HepG2 (cell line): ENCODE measurements around the gene USF2. TPM values are rescaled to one million over a fixed set of nuclear protein-coding genes. Genes with fewer than 3 reads are reported as not detected.

Source experiments
- DRAP1 ChIP-seq: IDR thresholded peaks from 2 replicates; pipeline ENCODE4 v1.6.1; 2016; ENCODE audit warnings: missing genetic modification reagents, missing compliant biosample characterization
- HIVEP1 ChIP-seq: sonication (generic); formaldehyde crosslinking; IDR thresholded peaks from 2 replicates; pipeline ENCODE4 v1.4.0; 2020; ENCODE audit warnings: mild to moderate bottlenecking, missing genetic modification reagents
- JUNB ChIP-seq: sonication (generic); formaldehyde crosslinking; IDR thresholded peaks from 2 replicates; pipeline ENCODE4 v1.8.0; 2022; ENCODE audit warnings: missing genetic modification reagents, mild to moderate bottlenecking, borderline replicate concordance
- NFIB ChIP-seq: sonication (generic); formaldehyde crosslinking; IDR thresholded peaks from 2 replicates; pipeline ENCODE4 v1.9.0; 2021; ENCODE audit warnings: missing genetic modification reagents, mild to moderate bottlenecking, borderline replicate concordance
- RBM22 ChIP-seq: fragments of 200-400 bp; formaldehyde crosslinking; optimal IDR thresholded peaks from 2 replicates; pipeline ENCODE3; 2017; ENCODE audit warnings: mild to moderate bottlenecking, low read length, moderate library complexity
- RCOR2 ChIP-seq: IDR thresholded peaks from 2 replicates; pipeline ENCODE4 v1.6.1; 2016; ENCODE audit warnings: missing biosample characterization, missing genetic modification reagents
- TBL1XR1 ChIP-seq: fragments of 150-350 bp; IDR thresholded peaks from 2 replicates; pipeline ENCODE4 v1.6.1; 2014; ENCODE audit warnings: borderline replicate concordance, low read length; ENCODE audit not compliant: partially characterized antibody
- ZBTB26 ChIP-seq: IDR thresholded peaks from 2 replicates; pipeline ENCODE4 v1.6.1; 2016; ENCODE audit warnings: missing compliant biosample characterization, missing genetic modification reagents, borderline replicate concordance
- ZNF17 ChIP-seq: sonication (generic); formaldehyde crosslinking; IDR thresholded peaks from 2 replicates; pipeline ENCODE4 v1.5.0; 2020; ENCODE audit warnings: mild to moderate bottlenecking, missing genetic modification reagents
- ZNF317 ChIP-seq: sonication (generic); formaldehyde crosslinking; IDR thresholded peaks from 2 replicates; pipeline ENCODE4 v1.5.0; 2020; ENCODE audit warnings: mild to moderate bottlenecking, missing genetic modification reagents
- ZNF367 ChIP-seq: sonication (generic); formaldehyde crosslinking; IDR thresholded peaks from 2 replicates; pipeline ENCODE4 v1.4.0; 2020; ENCODE audit warnings: missing genetic modification reagents, borderline replicate concordance
- ZNF543 ChIP-seq: sonication (generic); formaldehyde crosslinking; IDR thresholded peaks from 2 replicates; pipeline ENCODE4 v1.4.0; 2020; ENCODE audit warnings: mild to moderate bottlenecking, missing genetic modification reagents
- ZNF589 ChIP-seq: sonication (generic); formaldehyde crosslinking; conservative IDR thresholded peaks from 2 replicates; pipeline ENCODE4 v1.8.0; 2022; ENCODE audit warnings: mild to moderate bottlenecking, moderate library complexity, missing genetic modification reagents
- ZNF672 ChIP-seq: sonication (generic); formaldehyde crosslinking; IDR thresholded peaks from 2 replicates; pipeline ENCODE4 v1.8.1; 2022; ENCODE audit warnings: missing genetic modification reagents
- ZNF678 ChIP-seq: sonication (generic); formaldehyde crosslinking; IDR thresholded peaks from 2 replicates; pipeline ENCODE4 v1.4.0; 2020; ENCODE audit warnings: mild to moderate bottlenecking, missing genetic modification reagents
- ZNF788 ChIP-seq: sonication (generic); formaldehyde crosslinking; IDR thresholded peaks from 2 replicates; pipeline ENCODE4 v1.5.0; 2020; ENCODE audit warnings: mild to moderate bottlenecking, missing genetic modification reagents, borderline replicate concordance
- ZNF83 ChIP-seq: sonication (generic); formaldehyde crosslinking; IDR thresholded peaks from 2 replicates; pipeline ENCODE4 v1.4.0; 2020; ENCODE audit warnings: missing genetic modification reagents, mild to moderate bottlenecking, borderline replicate concordance
- ZNF839 ChIP-seq: sonication (generic); formaldehyde crosslinking; IDR thresholded peaks from 2 replicates; pipeline ENCODE4 v1.4.0; 2020; ENCODE audit warnings: missing genetic modification reagents, mild to moderate bottlenecking, borderline replicate concordance
- polyA plus RNA-seq, 8 experiments: library from polyadenylated mRNA; depleted of rRNA in 3 of 8; stranded (reverse) in 7 of 8; unstranded in 1 of 8; fragments of >200 nt; fragmentation: Illumina TruSeq in 4 of 8; extraction: Trizol in 4 of 8; gene quantifications; 2 replicates each; pipeline versions ENCODE4 v1.2.1 to v1.2.3, GENCODE V29; 2011 to 2016; ENCODE audit warnings: low read depth in 4 of 8, missing spikeins in 1 of 8, mixed read lengths in 1 of 8; ENCODE audit not compliant: insufficient read depth in 1 of 8
- total RNA-seq, 5 experiments: library from RNA; depleted of rRNA; stranded (reverse); fragments of >200 nt; fragmentation: Illumina TruSeq; extraction: Trizol; gene quantifications; 2 replicates each; pipeline ENCODE4 v1.2.3, GENCODE V29; 2016; ENCODE audit warnings: low read depth in 1 of 5
- TF ChIP-seq, protein P1 (sequence below): sonication (generic); formaldehyde crosslinking; IDR thresholded peaks from 2 replicates; pipeline ENCODE4 v1.4.0; 2020; ENCODE audit warnings: missing genetic modification reagents
- TF ChIP-seq, protein P2 (sequence below): sonication (generic); IDR thresholded peaks from 2 replicates; pipeline ENCODE4 v1.6.1; 2016; ENCODE audit warnings: low read depth, borderline replicate concordance
- TF ChIP-seq, protein P3 (sequence below): sonication (generic); formaldehyde crosslinking; IDR thresholded peaks from 2 replicates; pipeline ENCODE4 v1.4.0; 2020; ENCODE audit warnings: missing genetic modification reagents

USF2 gene
- total and polyA plus RNA-seq, 2 of the 13 experiments (the other 11 are each of a cell fraction or from before 2014, with no cell fraction given), result 54.9 to 106 TPM

DNA sequence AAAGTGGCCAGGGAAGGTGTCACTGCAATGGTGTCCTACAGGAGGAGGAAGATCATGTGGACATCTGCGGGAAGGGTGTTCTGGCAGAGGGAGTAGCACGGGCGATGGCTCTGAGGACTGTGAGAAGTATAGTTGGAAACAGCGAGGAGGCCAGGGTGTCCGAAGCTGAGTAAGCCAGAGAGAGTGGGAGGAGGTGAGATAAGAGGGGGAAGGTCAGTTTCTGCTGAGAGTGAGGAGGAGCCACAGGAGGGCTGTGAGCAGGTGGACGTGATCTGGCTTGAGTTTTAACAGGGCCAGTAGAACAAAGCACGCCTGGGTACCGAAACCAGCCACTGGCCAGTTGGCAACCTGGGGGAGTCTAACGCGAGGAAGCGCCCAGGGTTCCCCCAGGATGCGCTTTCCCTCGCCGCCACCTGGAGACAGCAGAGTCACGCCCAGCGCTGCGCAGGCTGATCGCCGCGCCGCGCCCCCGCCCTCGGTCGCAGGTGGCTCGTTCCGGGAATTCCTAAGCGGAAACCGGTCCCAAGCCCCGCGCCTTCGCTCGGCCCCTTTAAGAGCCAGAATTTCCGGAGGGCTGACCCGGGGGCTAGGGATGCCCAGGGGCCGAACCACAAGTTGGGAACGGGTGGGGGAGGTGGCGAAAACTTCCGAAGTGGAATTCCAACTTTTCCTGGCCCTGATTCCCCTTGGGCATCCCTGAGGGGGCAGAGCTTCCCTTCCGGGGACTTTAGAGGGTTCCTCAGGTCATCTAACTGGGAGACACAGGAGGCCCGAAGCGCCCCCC, 21.0 kb upstream of the USF2 start (continued):
- TF ChIP-seq, protein P1, sequence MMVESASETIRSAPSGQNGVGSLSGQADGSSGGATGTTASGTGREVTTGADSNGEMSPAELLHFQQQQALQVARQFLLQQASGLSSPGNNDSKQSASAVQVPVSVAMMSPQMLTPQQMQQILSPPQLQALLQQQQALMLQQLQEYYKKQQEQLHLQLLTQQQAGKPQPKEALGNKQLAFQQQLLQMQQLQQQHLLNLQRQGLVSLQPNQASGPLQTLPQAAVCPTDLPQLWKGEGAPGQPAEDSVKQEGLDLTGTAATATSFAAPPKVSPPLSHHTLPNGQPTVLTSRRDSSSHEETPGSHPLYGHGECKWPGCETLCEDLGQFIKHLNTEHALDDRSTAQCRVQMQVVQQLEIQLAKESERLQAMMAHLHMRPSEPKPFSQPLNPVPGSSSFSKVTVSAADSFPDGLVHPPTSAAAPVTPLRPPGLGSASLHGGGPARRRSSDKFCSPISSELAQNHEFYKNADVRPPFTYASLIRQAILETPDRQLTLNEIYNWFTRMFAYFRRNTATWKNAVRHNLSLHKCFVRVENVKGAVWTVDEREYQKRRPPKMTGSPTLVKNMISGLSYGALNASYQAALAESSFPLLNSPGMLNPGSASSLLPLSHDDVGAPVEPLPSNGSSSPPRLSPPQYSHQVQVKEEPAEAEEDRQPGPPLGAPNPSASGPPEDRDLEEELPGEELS (CRISPR knock-in tag), result peak; percentile 58
- TF ChIP-seq ZNF83 (CRISPR knock-in tag), result no peak
- TF ChIP-seq ZNF678 (CRISPR knock-in tag), result peak; percentile 56; the same call in 1 of the 2 replicates
- TF ChIP-seq ZNF839 (CRISPR knock-in tag), result no peak
- peak; percentile 60; the same call in 1 of the 2 replicates for TF ChIP-seq RCOR2 (CRISPR knock-in tag)
- TF ChIP-seq, protein P2, sequence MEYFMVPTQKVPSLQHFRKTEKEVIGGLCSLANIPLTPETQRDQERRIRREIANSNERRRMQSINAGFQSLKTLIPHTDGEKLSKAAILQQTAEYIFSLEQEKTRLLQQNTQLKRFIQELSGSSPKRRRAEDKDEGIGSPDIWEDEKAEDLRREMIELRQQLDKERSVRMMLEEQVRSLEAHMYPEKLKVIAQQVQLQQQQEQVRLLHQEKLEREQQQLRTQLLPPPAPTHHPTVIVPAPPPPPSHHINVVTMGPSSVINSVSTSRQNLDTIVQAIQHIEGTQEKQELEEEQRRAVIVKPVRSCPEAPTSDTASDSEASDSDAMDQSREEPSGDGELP, result peak; percentile 73; the same call in 1 of the 2 replicates
- no peak for TF ChIP-seq TBL1XR1
- TF ChIP-seq ZNF788 (CRISPR knock-in tag), result peak; percentile 80; the same call in 1 of the 2 replicates
- no peak for TF ChIP-seq NFIB (CRISPR knock-in tag)
- TF ChIP-seq ZNF17 (CRISPR knock-in tag), result no peak
- TF ChIP-seq, protein P3, sequence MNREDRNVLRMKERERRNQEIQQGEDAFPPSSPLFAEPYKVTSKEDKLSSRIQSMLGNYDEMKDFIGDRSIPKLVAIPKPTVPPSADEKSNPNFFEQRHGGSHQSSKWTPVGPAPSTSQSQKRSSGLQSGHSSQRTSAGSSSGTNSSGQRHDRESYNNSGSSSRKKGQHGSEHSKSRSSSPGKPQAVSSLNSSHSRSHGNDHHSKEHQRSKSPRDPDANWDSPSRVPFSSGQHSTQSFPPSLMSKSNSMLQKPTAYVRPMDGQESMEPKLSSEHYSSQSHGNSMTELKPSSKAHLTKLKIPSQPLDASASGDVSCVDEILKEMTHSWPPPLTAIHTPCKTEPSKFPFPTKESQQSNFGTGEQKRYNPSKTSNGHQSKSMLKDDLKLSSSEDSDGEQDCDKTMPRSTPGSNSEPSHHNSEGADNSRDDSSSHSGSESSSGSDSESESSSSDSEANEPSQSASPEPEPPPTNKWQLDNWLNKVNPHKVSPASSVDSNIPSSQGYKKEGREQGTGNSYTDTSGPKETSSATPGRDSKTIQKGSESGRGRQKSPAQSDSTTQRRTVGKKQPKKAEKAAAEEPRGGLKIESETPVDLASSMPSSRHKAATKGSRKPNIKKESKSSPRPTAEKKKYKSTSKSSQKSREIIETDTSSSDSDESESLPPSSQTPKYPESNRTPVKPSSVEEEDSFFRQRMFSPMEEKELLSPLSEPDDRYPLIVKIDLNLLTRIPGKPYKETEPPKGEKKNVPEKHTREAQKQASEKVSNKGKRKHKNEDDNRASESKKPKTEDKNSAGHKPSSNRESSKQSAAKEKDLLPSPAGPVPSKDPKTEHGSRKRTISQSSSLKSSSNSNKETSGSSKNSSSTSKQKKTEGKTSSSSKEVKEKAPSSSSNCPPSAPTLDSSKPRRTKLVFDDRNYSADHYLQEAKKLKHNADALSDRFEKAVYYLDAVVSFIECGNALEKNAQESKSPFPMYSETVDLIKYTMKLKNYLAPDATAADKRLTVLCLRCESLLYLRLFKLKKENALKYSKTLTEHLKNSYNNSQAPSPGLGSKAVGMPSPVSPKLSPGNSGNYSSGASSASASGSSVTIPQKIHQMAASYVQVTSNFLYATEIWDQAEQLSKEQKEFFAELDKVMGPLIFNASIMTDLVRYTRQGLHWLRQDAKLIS (CRISPR knock-in tag), result no peak
- no peak for TF ChIP-seq ZNF589 (CRISPR knock-in tag)
- TF ChIP-seq RBM22, result no peak
- TF ChIP-seq ZNF543 (CRISPR knock-in tag), result no peak
- TF ChIP-seq ZNF672, result no peak
- TF ChIP-seq ZNF367 (CRISPR knock-in tag), result 0 out of 2 replicates have a peak, but pooled peaks have one; percentile 50
- no peak for TF ChIP-seq JUNB (CRISPR knock-in tag)
- TF ChIP-seq DRAP1 (CRISPR knock-in tag), result peak; percentile 44; the same call in 1 of the 2 replicates
- peak; percentile 88 for TF ChIP-seq HIVEP1 (CRISPR knock-in tag)
- 0 out of 2 replicates have a peak, but pooled peaks have one; percentile 43 for TF ChIP-seq ZBTB26 (CRISPR knock-in tag)
- 0 out of 2 replicates have a peak, but pooled peaks have one; percentile 28 for TF ChIP-seq ZNF317
